K562 (cell line): ENCODE measurements around the gene TNKS2. TPM values are rescaled to one million over a fixed set of nuclear protein-coding genes. Genes with fewer than 3 reads are reported as not detected.

Source experiments
- CBFA2T2 ChIP-seq: fragments of 450-650 bp; conservative IDR thresholded peaks from 2 replicates; pipeline ENCODE4 v1.6.1; 2017; ENCODE audit warnings: mild to moderate bottlenecking
- FOSL1 ChIP-seq: fragments of 200-800 bp; sonication (Bioruptor generic); conservative IDR thresholded peaks from 2 replicates; pipeline ENCODE4 v1.6.1; 2016; ENCODE audit warnings: missing genetic modification characterization, missing compliant biosample characterization
- HIVEP1 ChIP-seq: fragments of 250-450 bp; sonication (Bioruptor Pico); IDR thresholded peaks from 2 replicates; pipeline ENCODE4 v1.4.0; 2020; ENCODE audit warnings: mild to moderate bottlenecking
- NR2F6 ChIP-seq: fragments of 450-650 bp; formaldehyde crosslinking; IDR thresholded peaks from 2 replicates; pipeline ENCODE4 v1.4.0; 2020; ENCODE audit warnings: mild to moderate bottlenecking
- SRF ChIP-seq, 2 experiments: fragments of 250-450, 450-650 bp in 1 of 2; sonication (Bioruptor Pico) in 1 of 2; sonication (generic) in 1 of 2; formaldehyde crosslinking; IDR thresholded peaks; 2 replicates each; pipeline versions ENCODE4 v1.5.0 to v1.5.1; 2020 to 2022; ENCODE audit warnings: mild to moderate bottlenecking in 1 of 2, missing genetic modification reagents in 1 of 2
- polyA plus RNA-seq, 8 experiments: library from polyadenylated mRNA; depleted of rRNA in 4 of 8; stranded (reverse) in 5 of 8; unstranded in 3 of 8; fragments of >200 nt; fragmentation: Nextera tagmentation in 2 of 8; fragmentation: Illumina TruSeq in 1 of 8; extraction: Ambion mirVana in 2 of 8; extraction: Trizol in 1 of 8; gene quantifications; 2 replicates each; pipeline versions ENCODE4 v1.2.1 to v1.2.3, GENCODE V29; 2011 to 2014; ENCODE audit warnings: inconsistent platforms in 1 of 8, missing spikeins in 1 of 8
- total RNA-seq, 7 experiments: library from RNA; depleted of rRNA in 6 of 7; stranded (reverse); fragments of >200 nt in 6 of 7; fragmentation: Illumina TruSeq in 2 of 7; extraction: Trizol in 2 of 7; gene quantifications; 2 replicates each; pipeline versions ENCODE4 v1.2.1 to v1.2.3, GENCODE V29; 2011 to 2021; ENCODE audit warnings: low replicate concordance in 1 of 7
- TF ChIP-seq, protein P1 (sequence below): fragments of 250-450 bp; sonication (Bioruptor Pico); IDR thresholded peaks from 2 replicates; pipeline ENCODE4 v1.9.0; 2021; ENCODE audit warnings: mild to moderate bottlenecking, inconsistent platforms
- TF ChIP-seq, protein P2 (sequence below): sonication (generic); formaldehyde crosslinking; IDR thresholded peaks from 2 replicates; pipeline ENCODE4 v1.8.1; 2022; ENCODE audit warnings: missing genetic modification reagents
- TF ChIP-seq, protein P3 (sequence below): IDR thresholded peaks from 2 replicates; pipeline ENCODE4 v1.6.1; 2012; ENCODE audit warnings: low read depth, low read length, improper control_type of control experiment, borderline replicate concordance

Gene TNKS2
- total and polyA plus RNA-seq, 9 of the 15 experiments (the other 6 are each of a cell fraction or from before 2014, with no cell fraction given), result 3.5 to 19.8 (median 8.6) TPM

- TF ChIP-seq, protein P1, sequence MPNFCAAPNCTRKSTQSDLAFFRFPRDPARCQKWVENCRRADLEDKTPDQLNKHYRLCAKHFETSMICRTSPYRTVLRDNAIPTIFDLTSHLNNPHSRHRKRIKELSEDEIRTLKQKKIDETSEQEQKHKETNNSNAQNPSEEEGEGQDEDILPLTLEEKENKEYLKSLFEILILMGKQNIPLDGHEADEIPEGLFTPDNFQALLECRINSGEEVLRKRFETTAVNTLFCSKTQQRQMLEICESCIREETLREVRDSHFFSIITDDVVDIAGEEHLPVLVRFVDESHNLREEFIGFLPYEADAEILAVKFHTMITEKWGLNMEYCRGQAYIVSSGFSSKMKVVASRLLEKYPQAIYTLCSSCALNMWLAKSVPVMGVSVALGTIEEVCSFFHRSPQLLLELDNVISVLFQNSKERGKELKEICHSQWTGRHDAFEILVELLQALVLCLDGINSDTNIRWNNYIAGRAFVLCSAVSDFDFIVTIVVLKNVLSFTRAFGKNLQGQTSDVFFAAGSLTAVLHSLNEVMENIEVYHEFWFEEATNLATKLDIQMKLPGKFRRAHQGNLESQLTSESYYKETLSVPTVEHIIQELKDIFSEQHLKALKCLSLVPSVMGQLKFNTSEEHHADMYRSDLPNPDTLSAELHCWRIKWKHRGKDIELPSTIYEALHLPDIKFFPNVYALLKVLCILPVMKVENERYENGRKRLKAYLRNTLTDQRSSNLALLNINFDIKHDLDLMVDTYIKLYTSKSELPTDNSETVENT (CRISPR knock-in tag), result peak; percentile 41; the same call in 1 of the 2 replicates
- TF ChIP-seq, protein P2, sequence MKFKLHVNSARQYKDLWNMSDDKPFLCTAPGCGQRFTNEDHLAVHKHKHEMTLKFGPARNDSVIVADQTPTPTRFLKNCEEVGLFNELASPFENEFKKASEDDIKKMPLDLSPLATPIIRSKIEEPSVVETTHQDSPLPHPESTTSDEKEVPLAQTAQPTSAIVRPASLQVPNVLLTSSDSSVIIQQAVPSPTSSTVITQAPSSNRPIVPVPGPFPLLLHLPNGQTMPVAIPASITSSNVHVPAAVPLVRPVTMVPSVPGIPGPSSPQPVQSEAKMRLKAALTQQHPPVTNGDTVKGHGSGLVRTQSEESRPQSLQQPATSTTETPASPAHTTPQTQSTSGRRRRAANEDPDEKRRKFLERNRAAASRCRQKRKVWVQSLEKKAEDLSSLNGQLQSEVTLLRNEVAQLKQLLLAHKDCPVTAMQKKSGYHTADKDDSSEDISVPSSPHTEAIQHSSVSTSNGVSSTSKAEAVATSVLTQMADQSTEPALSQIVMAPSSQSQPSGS (CRISPR knock-in tag), result no peak
- TF ChIP-seq HIVEP1, result no peak
- TF ChIP-seq CBFA2T2, result no peak
- TF ChIP-seq SRF (CRISPR knock-in tag; IDR thresholded peaks at IDR 0.05), result 0 out of 4 replicates have a peak, but pooled peaks of 1 of the 2 experiments have one; percentile 3
- 0 out of 2 replicates have a peak, but pooled peaks have one; percentile 10 for TF ChIP-seq FOSL1 (tag)
- no peak for TF ChIP-seq NR2F6 (CRISPR knock-in tag)
- TF ChIP-seq, protein P3, sequence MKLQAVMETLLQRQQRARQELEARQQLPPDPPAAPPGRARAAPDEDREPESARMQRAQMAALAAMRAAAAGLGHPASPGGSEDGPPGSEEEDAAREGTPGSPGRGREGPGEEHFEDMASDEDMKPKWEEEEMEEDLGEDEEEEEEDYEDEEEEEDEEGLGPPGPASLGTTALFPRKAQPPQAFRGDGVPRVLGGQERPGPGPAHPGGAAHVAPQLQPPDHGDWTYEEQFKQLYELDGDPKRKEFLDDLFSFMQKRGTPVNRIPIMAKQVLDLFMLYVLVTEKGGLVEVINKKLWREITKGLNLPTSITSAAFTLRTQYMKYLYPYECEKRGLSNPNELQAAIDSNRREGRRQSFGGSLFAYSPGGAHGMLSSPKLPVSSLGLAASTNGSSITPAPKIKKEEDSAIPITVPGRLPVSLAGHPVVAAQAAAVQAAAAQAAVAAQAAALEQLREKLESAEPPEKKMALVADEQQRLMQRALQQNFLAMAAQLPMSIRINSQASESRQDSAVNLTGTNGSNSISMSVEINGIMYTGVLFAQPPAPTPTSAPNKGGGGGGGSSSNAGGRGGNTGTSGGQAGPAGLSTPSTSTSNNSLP, result no peak
Observed at GRCh38 chr10:91908337-91909116, 110.3 kb downstream of the TNKS2 start (continued).
